Keratinocyte (primary cell): Measurements from ENCODE around the gene SELENOF. TPM values are rescaled to one million over a fixed set of nuclear protein-coding genes. Genes with fewer than 3 reads are reported as not detected.

Source experiments
- DNase-seq: peaks from one replicate; pipeline ENCODE4 v3.0.0-alpha.2; 2011; ENCODE audit warnings: low read depth, missing footprints, low spot score
- FAIRE-seq: peaks from 2 replicates; lab custom pipeline; 2011; peaks lifted over from hg19 to GRCh38; lab: Jason Lieb, UNC
- H2AFZ ChIP-seq: 2 replicates; pipeline ENCODE4 v1.6.0; 2012; ENCODE audit warnings: low read length, control low read depth, inconsistent platforms; ENCODE audit not compliant: control insufficient read depth
- H3K27ac ChIP-seq: 2 replicates; pipeline ENCODE4 v1.5.1; 2011; ENCODE audit warnings: low read length; ENCODE audit not compliant: control insufficient read depth, insufficient read depth
- H3K27me3 ChIP-seq: 3 replicates; pipeline ENCODE4 v1.6.0; 2011; ENCODE audit warnings: low read length; ENCODE audit not compliant: control insufficient read depth, insufficient read depth; ENCODE audit errors: extremely low read depth
- H3K36me3 ChIP-seq, 2 experiments: 2 replicates in 1 of 2; 3 replicates in 1 of 2; pipeline ENCODE4 v1.5.1; 2011; ENCODE audit warnings: low read length in 2 of 2, mild to moderate bottlenecking in 1 of 2; ENCODE audit not compliant: control insufficient read depth in 2 of 2, insufficient read depth in 2 of 2; ENCODE audit errors: extremely low read depth in 1 of 2
- H3K4me1 ChIP-seq: 3 replicates; pipeline ENCODE4 v1.5.1; 2011; ENCODE audit warnings: low read length; ENCODE audit not compliant: control insufficient read depth, insufficient read depth; ENCODE audit errors: extremely low read depth
- H3K4me2 ChIP-seq: 3 replicates; pipeline ENCODE4 v1.6.0; 2011; ENCODE audit warnings: low read depth, low read length; ENCODE audit not compliant: control insufficient read depth, insufficient read depth; ENCODE audit errors: extremely low read depth
- H3K4me3 ChIP-seq, 3 experiments: fragments of 200-600 bp in 1 of 3; sonication (generic) in 1 of 3; 2 replicates in 2 of 3; 3 replicates in 1 of 3; pipeline ENCODE4 v1.5.1; 2011 to 2016; ENCODE audit warnings: low read length in 3 of 3, mild to moderate bottlenecking in 3 of 3, control low read depth in 2 of 3, inconsistent platforms in 1 of 3, low read depth in 1 of 3, mixed read lengths in 1 of 3, mixed run types in 1 of 3, moderate library complexity in 1 of 3; ENCODE audit not compliant: control insufficient read depth in 2 of 3, insufficient read depth in 2 of 3; ENCODE audit errors: extremely low read depth in 1 of 3
- H3K79me2 ChIP-seq: 2 replicates; pipeline ENCODE4 v1.6.0; 2012; ENCODE audit warnings: low read length; ENCODE audit not compliant: control insufficient read depth, insufficient read depth
- H3K9ac ChIP-seq: 3 replicates; pipeline ENCODE4 v1.6.0; 2011; ENCODE audit warnings: low read length; ENCODE audit not compliant: control insufficient read depth, insufficient read depth; ENCODE audit errors: extremely low read depth
- H3K9me1 ChIP-seq: 3 replicates; pipeline ENCODE4 v1.6.0; 2011; ENCODE audit warnings: low read length; ENCODE audit not compliant: control insufficient read depth, insufficient read depth; ENCODE audit errors: extremely low read depth
- H3K9me3 ChIP-seq: 2 replicates; pipeline ENCODE4 v1.5.1; 2012; ENCODE audit warnings: low read depth, low read length; ENCODE audit not compliant: control insufficient read depth
- H4K20me1 ChIP-seq: 3 replicates; pipeline ENCODE4 v1.6.0; 2011; ENCODE audit warnings: low read length; ENCODE audit not compliant: control insufficient read depth, insufficient read depth; ENCODE audit errors: extremely low read depth
- CTCF ChIP-seq, 3 experiments: IDR thresholded peaks in 1 of 3; conservative IDR thresholded peaks in 1 of 3; optimal IDR thresholded peaks in 1 of 3; 2 replicates in 2 of 3; 3 replicates in 1 of 3; pipeline versions ENCODE3 to v1.5.1; 2011; ENCODE audit warnings: low read length in 3 of 3, mild to moderate bottlenecking in 3 of 3, moderate library complexity in 2 of 3, control low read depth in 1 of 3, inconsistent platforms in 1 of 3; ENCODE audit not compliant: insufficient read depth in 2 of 3; ENCODE audit errors: extremely low read depth in 1 of 3
- EZH2 ChIP-seq: IDR thresholded peaks from one replicate; pipeline ENCODE4 v1.6.1; 2012; ENCODE audit warnings: inconsistent platforms, mild to moderate bottlenecking, low read length, moderate library complexity
- dilution Hi-C: fragments of 300-500 bp; cut with MboI; formaldehyde crosslinking; loops from one replicate; pipeline ENCODE4 v1.7.0; 2020; ENCODE audit warnings: low sequenced_read_pairs; ENCODE audit not compliant: extremely low pct_ligation_motif_present
- polyA plus RNA-seq, 5 experiments: library from polyadenylated mRNA; depleted of rRNA in 3 of 5; stranded (reverse) in 3 of 5; stranded (forward) in 1 of 5; unstranded in 1 of 5; fragments of >200 nt; gene quantifications; 1 replicate in 1 of 5; 2 replicates in 3 of 5; 3 replicates in 1 of 5; pipeline versions ENCODE4 v1.2.1 to v1.2.3, GENCODE V29; 2011 to 2012; ENCODE audit warnings: missing spikeins in 2 of 5, low read depth in 1 of 5, low replicate concordance in 1 of 5

The SELENOF gene
- polyA plus RNA-seq, 1 donor (not counting 4 experiments of a cell fraction or from before 2014, with no cell fraction given) = 246 TPM

- FAIRE-seq = no peak
- Histone ChIP-seq H2AFZ (no peak overlapping the region), H3K9me1 (no peaks in the 10 kb centered on the region), H3K4me3 (no peak overlapping the region), H3K9ac (no peak overlapping the region), H3K27me3 (no peaks in the 10 kb centered on the region), H3K4me2 (no peak overlapping the region), H3K79me2 (peaks cover 5% of the 10 kb centered on the region), H3K36me3 (no peaks in the 10 kb centered on the region), H3K4me1 (no peaks in the 10 kb centered on the region), H3K9me3 (no peaks in the 10 kb centered on the region), H4K20me1 (no peaks in the 10 kb centered on the region), H3K27ac (no peak overlapping the region)
- dilution Hi-C loops = no loop called here
- TF ChIP-seq CTCF (optimal IDR thresholded peaks at IDR 0.05 in 1 of 3, IDR thresholded peaks at IDR 0.05 in 1 of 3, conservative IDR thresholded peaks at IDR 0.05 in 1 of 3; ENCODE audit: extremely low read depth in 1 of 3, insufficient read depth in 2 of 3, low read length in 3 of 3) (no peak), EZH2 (no peak)
- no peak for DNase-seq
Measured at GRCh38 chr1:86939406-86939805, 25.5 kb upstream of the SELENOF start.

GRCh38 chr1:86938855-86939254 lies 24.9 kb upstream of the SELENOF start:
- TF ChIP-seq CTCF (optimal IDR thresholded peaks at IDR 0.05 in 1 of 3, IDR thresholded peaks at IDR 0.05 in 1 of 3, conservative IDR thresholded peaks at IDR 0.05 in 1 of 3; ENCODE audit: extremely low read depth in 1 of 3, insufficient read depth in 2 of 3, low read length in 3 of 3) (no peak), EZH2 (no peak)
- Histone ChIP-seq H3K4me2 (no peak overlapping the region), H3K27ac (no peak overlapping the region), H3K9ac (no peak overlapping the region), H3K79me2 (peaks cover 5% of the 10 kb centered on the region), H4K20me1 (no peaks in the 10 kb centered on the region), H3K36me3 (no peaks in the 10 kb centered on the region), H3K4me3 (no peak overlapping the region), H2AFZ (no peak overlapping the region), H3K9me1 (no peaks in the 10 kb centered on the region), H3K4me1 (no peaks in the 10 kb centered on the region), H3K9me3 (no peaks in the 10 kb centered on the region), H3K27me3 (no peaks in the 10 kb centered on the region)
- no peak for DNase-seq
- FAIRE-seq = no peak
- dilution Hi-C loops = no loop called here
